Adrenal gland (tissue), 5 donors: ENCODE data around the gene ADD1.

Experiments
- POLR2A ChIP-seq, 2 donors: fragments of 450-650 bp; IDR thresholded peaks; one replicate each; pipeline ENCODE4 v1.6.1; 2017; ENCODE audit warnings: antibody characterized with exemption in 2 of 2, mild to moderate bottlenecking in 2 of 2, moderate library complexity in 1 of 2
- TF ChIP-seq, protein P1 (sequence below), 6 experiments: fragments of 450-650 bp in 4 of 6; fragments of 200-600 bp in 2 of 6; sonication (generic) in 1 of 6; IDR thresholded peaks; 1 replicate in 5 of 6; 2 replicates in 1 of 6; pipeline versions ENCODE4 v1.5.1 to v1.8.0; 2016 to 2021; ENCODE audit warnings: antibody characterized with exemption in 6 of 6, mild to moderate bottlenecking in 2 of 6, moderate library complexity in 1 of 6
- donor health status: DM: no; HTN: no; CAD: no.

GRCh38 chr4:2850966-2851798 lies 7.5 kb downstream of the ADD1 start:
- TF ChIP-seq, protein P1, sequence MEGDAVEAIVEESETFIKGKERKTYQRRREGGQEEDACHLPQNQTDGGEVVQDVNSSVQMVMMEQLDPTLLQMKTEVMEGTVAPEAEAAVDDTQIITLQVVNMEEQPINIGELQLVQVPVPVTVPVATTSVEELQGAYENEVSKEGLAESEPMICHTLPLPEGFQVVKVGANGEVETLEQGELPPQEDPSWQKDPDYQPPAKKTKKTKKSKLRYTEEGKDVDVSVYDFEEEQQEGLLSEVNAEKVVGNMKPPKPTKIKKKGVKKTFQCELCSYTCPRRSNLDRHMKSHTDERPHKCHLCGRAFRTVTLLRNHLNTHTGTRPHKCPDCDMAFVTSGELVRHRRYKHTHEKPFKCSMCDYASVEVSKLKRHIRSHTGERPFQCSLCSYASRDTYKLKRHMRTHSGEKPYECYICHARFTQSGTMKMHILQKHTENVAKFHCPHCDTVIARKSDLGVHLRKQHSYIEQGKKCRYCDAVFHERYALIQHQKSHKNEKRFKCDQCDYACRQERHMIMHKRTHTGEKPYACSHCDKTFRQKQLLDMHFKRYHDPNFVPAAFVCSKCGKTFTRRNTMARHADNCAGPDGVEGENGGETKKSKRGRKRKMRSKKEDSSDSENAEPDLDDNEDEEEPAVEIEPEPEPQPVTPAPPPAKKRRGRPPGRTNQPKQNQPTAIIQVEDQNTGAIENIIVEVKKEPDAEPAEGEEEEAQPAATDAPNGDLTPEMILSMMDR (IDR thresholded peaks at IDR 0.05), result no peak
- TF ChIP-seq POLR2A (IDR thresholded peaks at IDR 0.05), result no peak
